ENCODE measurements around the gene PRDM5.

GRCh38 chr4:120773641-120774040, 148.9 kb downstream of the PRDM5 start:
- TF ChIP-seq CTCF (IDR thresholded peaks at IDR 0.05) (no peak), ZFX (IDR thresholded peaks at IDR 0.05; ENCODE audit: borderline replicate concordance) (no peak)

Data from 22Rv1 (cell line).